Astrocyte of the cerebellum (primary cell): Measurements from ENCODE around the gene USF2.

Source experiments
- DNase-seq: peaks from one replicate; pipeline ENCODE4 v3.0.0-alpha.2; 2011; ENCODE audit warnings: low read depth
- H3K4me3 ChIP-seq: 2 replicates; pipeline ENCODE4 v1.5.1; 2011; ENCODE audit warnings: mild to moderate bottlenecking, low read depth, low read length, moderate library complexity
- CTCF ChIP-seq: IDR thresholded peaks from 2 replicates; pipeline ENCODE4 v1.5.1; 2012; ENCODE audit warnings: low read length, low read depth, moderate library complexity, mild to moderate bottlenecking; ENCODE audit errors: missing control alignments
- in situ Hi-C: cut with HindIII; loops from 2 replicates; pipeline ENCODE4 v1.10.0; 2017; ENCODE audit warnings: low sequenced_read_pairs

Gene USF2

GRCh38 chr19:35253316-35254286 is 15.2 kb upstream of the USF2 start:
- no peak overlapping the region for H3K4me3 ChIP-seq
- no peak for TF ChIP-seq CTCF
- DNase-seq = no peak
- in situ Hi-C loops = no loop called here

GRCh38 chr19:35254341-35255297 is 14.1 kb upstream of the USF2 start:
- DNase-seq = no peak
- in situ Hi-C loops = no loop called here

GRCh38 chr19:35256566-35256965 is 12.2 kb upstream of the USF2 start:
- no peak overlapping the region for H3K4me3 ChIP-seq
- DNase-seq = no peak
- in situ Hi-C loops = no loop called here
- no peak for TF ChIP-seq CTCF

More at GRCh38 chr19:35254341-35255297, 14.1 kb upstream of the USF2 start:
- TF ChIP-seq CTCF = no peak
- no peak overlapping the region for H3K4me3 ChIP-seq

- no peak for TF ChIP-seq CTCF
- in situ Hi-C loops = no loop called here
- DNase-seq = no peak
- no peak overlapping the region for H3K4me3 ChIP-seq
Measured at GRCh38 chr19:35257113-35257461, 11.7 kb upstream of the USF2 start.

GRCh38 chr19:35260694-35261304 is 8.0 kb upstream of the USF2 start:
- DNase-seq = no peak
- no peak for TF ChIP-seq CTCF
- in situ Hi-C loops = no loop called here
- H3K4me3 ChIP-seq = no peak overlapping the region
